AG09309 (cell line): ENCODE results near the gene RAB5IF.
A peak's percentile ranks its signal among the peaks of the same experiment; 100 is the strongest.
"Not testable (repeated sequence)": the region's sequence is repeated elsewhere in the genome, so short reads cannot be mapped to it uniquely, and the experiment has no call there.

ENCODE experiments used
- DNase-seq: peaks from one replicate; pipeline ENCODE4 v3.0.0-alpha.2; 2010; ENCODE audit warnings: low read depth
- H3K4me3 ChIP-seq: 2 replicates; pipeline ENCODE4 v1.5.1; 2011; ENCODE audit warnings: mild to moderate bottlenecking, low read depth, low read length, moderate library complexity; ENCODE audit not compliant: control insufficient read depth
- TF ChIP-seq, protein P1 (sequence below): IDR thresholded peaks from 2 replicates; pipeline ENCODE4 v1.5.1; 2011; ENCODE audit warnings: mild to moderate bottlenecking, low read depth, low read length, inconsistent platforms; ENCODE audit not compliant: insufficient read depth, control insufficient read depth; ENCODE audit errors: missing control alignments

Gene RAB5IF

DNA sequence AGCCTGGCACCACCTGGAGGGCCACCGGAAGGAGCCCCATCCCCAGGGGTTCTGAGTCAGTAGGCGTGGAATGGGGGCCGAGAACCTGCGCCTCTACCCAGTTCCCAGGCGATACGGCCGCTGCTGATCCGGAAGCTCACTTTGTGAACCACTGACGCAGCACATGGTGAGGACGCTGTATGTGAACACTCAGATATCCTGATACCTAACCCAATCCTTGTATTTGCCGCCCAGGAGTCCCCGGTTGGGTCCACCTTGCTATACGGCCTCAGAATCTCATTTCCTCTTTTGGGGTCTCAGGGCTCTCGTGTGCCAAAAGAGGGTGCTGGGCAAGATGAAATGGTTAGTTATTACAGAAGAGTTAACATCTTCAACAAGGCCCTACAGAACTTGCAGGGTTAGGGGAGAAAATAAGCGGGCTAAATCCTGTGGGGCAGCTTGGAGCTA, 604 bp upstream of the RAB5IF start:
- TF ChIP-seq, protein P1, sequence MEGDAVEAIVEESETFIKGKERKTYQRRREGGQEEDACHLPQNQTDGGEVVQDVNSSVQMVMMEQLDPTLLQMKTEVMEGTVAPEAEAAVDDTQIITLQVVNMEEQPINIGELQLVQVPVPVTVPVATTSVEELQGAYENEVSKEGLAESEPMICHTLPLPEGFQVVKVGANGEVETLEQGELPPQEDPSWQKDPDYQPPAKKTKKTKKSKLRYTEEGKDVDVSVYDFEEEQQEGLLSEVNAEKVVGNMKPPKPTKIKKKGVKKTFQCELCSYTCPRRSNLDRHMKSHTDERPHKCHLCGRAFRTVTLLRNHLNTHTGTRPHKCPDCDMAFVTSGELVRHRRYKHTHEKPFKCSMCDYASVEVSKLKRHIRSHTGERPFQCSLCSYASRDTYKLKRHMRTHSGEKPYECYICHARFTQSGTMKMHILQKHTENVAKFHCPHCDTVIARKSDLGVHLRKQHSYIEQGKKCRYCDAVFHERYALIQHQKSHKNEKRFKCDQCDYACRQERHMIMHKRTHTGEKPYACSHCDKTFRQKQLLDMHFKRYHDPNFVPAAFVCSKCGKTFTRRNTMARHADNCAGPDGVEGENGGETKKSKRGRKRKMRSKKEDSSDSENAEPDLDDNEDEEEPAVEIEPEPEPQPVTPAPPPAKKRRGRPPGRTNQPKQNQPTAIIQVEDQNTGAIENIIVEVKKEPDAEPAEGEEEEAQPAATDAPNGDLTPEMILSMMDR: no peak
- DNase-seq: no peak
- H3K4me3 ChIP-seq: peak overlapping the region; percentile 27

GRCh38 chr20:36606158-36607066, 833 bp downstream of the RAB5IF start:
- H3K4me3 ChIP-seq: peak overlapping the region; percentile 85
- no peak for DNase-seq
- TF ChIP-seq, protein P1: no peak

- H3K4me3 ChIP-seq: no peak overlapping the region
- DNase-seq: no peak
- TF ChIP-seq, protein P1: no peak
Measured at GRCh38 chr20:36607586-36608387, 2.2 kb downstream of the RAB5IF start.

DNA sequence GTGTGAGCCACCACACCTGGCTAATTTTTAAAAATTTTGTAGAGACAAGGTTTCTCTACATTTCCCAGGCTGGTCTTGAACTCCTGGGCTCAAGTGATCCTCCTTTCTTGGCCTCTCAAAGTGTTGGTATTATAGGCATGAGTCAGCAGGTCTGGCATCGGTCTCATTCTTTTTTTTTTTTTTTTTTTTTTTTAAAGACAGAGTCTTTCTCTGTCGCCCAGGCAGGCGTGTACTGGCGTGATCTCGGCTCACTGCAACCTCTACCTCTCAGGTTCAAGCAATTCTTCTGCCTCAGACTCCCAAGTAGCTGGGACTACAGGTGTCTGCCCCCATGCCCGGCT, 2.8 kb downstream of the RAB5IF start:
- not testable (repeated sequence) for H3K4me3 ChIP-seq, DNase-seq

DNA sequence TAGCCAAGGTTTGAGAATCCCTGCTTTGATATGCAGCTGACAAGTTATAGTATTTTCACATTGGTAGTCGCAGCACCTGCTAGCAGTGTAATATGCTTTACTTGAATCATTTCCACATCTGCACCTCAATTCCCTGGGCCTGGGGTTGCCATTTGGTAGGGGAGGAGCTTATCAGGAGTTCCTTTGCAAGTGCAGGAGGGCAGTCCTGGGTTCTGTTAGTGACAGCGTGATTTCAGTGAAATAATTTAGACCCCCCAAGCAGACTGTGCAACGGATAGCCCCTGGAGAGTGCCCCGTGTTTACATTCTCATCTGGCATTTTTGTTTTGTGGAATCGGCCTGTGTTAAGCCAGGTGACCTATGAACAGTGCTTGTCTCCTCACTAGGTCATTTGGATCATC, 6.0 kb downstream of the RAB5IF start:
- no peak for DNase-seq
- TF ChIP-seq, protein P1: no peak
- H3K4me3 ChIP-seq: no peak overlapping the region

GRCh38 chr20:36613974-36614373, 8.4 kb downstream of the RAB5IF start:
- TF ChIP-seq, protein P1: no peak
- H3K4me3 ChIP-seq: no peak overlapping the region
- DNase-seq: no peak
